ENCODE measurements around the gene MUSK. TPM values are rescaled to one million over a fixed set of nuclear protein-coding genes. Genes with fewer than 3 reads are reported as not detected.

The MUSK gene
- total RNA-seq, 2 experiments from 2014 or later, result not detected

DNA sequence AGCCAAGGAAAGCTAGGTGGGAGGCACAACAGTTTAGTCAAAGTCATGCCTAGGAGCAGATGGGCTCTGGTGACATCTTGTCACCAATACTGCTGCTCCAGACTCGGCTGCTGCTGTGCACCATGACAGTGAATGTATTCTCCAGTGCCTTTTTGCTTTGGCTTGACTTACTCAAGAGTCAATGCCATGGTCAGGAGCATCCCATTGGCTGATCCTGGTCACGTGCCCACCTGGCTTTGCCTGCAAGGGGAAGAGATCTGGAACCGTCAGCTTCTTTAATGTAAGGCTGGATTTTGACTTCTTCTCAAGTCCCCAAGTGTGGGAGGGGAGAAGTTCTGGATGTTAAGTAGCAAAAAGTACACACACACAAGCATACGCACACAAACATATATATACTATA lies 19.9 kb upstream of the MUSK start:
- TF ChIP-seq, protein P1, sequence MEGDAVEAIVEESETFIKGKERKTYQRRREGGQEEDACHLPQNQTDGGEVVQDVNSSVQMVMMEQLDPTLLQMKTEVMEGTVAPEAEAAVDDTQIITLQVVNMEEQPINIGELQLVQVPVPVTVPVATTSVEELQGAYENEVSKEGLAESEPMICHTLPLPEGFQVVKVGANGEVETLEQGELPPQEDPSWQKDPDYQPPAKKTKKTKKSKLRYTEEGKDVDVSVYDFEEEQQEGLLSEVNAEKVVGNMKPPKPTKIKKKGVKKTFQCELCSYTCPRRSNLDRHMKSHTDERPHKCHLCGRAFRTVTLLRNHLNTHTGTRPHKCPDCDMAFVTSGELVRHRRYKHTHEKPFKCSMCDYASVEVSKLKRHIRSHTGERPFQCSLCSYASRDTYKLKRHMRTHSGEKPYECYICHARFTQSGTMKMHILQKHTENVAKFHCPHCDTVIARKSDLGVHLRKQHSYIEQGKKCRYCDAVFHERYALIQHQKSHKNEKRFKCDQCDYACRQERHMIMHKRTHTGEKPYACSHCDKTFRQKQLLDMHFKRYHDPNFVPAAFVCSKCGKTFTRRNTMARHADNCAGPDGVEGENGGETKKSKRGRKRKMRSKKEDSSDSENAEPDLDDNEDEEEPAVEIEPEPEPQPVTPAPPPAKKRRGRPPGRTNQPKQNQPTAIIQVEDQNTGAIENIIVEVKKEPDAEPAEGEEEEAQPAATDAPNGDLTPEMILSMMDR (IDR thresholded peaks at IDR 0.05), result no peak
- POLR2A ChIA-PET, result no interaction called here
- H3K27ac Mint-ChIP-seq, result no peak overlapping the region
- intact Hi-C loops (cut with micrococcal nuclease), result no loop called here
- no peaks in the 10 kb centered on the region for H3K9me3 Mint-ChIP-seq
- CTCF ChIA-PET, result no interaction called here
- no peaks in the 10 kb centered on the region for H3K4me1 Mint-ChIP-seq (ENCODE audit: low read depth)
- no peaks in the 10 kb centered on the region for H3K36me3 Mint-ChIP-seq (ENCODE audit: low read depth)
- H3K27me3 Mint-ChIP-seq, result no peaks in the 10 kb centered on the region
- ATAC-seq (no peak), DNase-seq (no peak)
- H3K4me3 Mint-ChIP-seq, result no peak overlapping the region

DNA sequence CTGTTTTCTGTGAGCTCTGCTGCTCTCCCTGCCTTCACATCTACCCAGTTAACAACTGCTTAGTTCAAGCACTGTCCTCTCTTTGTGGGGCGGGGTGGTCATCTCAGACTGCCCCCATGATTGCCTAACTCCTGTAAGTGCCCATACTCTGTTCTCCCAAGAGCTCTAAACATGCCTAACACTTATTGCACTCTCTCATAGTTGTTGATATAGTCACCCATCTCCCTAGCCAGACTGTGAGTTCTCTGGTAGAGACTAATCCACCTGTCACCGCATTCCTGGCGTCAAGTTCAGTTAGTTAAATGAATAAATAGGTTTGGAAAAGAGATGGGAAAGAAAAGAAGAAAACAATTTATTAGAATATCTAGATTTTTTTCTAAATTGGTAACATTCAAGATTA lies 18.3 kb upstream of the MUSK start:
- H3K27me3 Mint-ChIP-seq, result no peaks in the 10 kb centered on the region
- TF ChIP-seq, protein P1 (IDR thresholded peaks at IDR 0.05), result no peak
- DNase-seq (no peak), ATAC-seq (no peak)
- no peaks in the 10 kb centered on the region for H3K9me3 Mint-ChIP-seq
- H3K4me3 Mint-ChIP-seq, result no peak overlapping the region
- ChIA-PET POLR2A (no interaction called here), CTCF (interaction anchor here (1.6 kb wide), 1 partner anchor 26 kb away, joined by 4 read pairs; no protein-coding TSS in a partner anchor)
- intact Hi-C loops (cut with micrococcal nuclease), result loop anchor here (10.0 kb wide), 1 partner anchor 65 kb away; no protein-coding TSS in a partner anchor
- no peaks in the 10 kb centered on the region for H3K36me3 Mint-ChIP-seq (ENCODE audit: low read depth)
- no peaks in the 10 kb centered on the region for H3K4me1 Mint-ChIP-seq (ENCODE audit: low read depth)
- H3K27ac Mint-ChIP-seq, result no peak overlapping the region

DNA sequence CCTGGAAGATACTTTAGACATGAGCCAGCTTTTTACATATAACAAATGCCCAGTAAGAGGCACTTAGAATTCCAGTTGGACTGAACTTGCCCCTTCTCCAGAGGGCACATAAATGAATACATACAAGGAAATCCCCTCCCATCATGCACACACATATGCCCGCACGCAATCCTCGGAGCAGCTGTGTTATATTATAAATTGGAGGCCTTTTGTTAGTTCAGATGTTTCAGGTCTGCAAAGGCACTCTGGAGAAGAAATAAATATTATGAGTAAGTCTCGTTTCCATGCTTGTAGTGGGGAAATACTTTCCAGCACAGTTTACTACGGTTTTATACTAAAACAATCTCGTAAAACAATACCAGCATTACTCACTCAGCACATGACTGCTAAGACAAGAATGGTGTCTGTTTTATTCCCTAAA lies 17.6 kb upstream of the MUSK start:
- intact Hi-C loops (cut with micrococcal nuclease), result loop anchor here (10.0 kb wide), 1 partner anchor 64 kb away; no protein-coding TSS in a partner anchor
- H3K9me3 Mint-ChIP-seq, result no peaks in the 10 kb centered on the region
- CTCF ChIA-PET, result no interaction called here
- H3K4me1 Mint-ChIP-seq (ENCODE audit: low read depth), result no peaks in the 10 kb centered on the region
- DNase-seq, result no peak
- ATAC-seq, result no peak
- TF ChIP-seq, protein P1 (IDR thresholded peaks at IDR 0.05), result no peak
- no peak overlapping the region for H3K4me3 Mint-ChIP-seq
- H3K36me3 Mint-ChIP-seq (ENCODE audit: low read depth), result no peaks in the 10 kb centered on the region
- H3K27ac Mint-ChIP-seq, result no peak overlapping the region
- H3K27me3 Mint-ChIP-seq, result no peaks in the 10 kb centered on the region
- POLR2A ChIA-PET, result no interaction called here

DNA sequence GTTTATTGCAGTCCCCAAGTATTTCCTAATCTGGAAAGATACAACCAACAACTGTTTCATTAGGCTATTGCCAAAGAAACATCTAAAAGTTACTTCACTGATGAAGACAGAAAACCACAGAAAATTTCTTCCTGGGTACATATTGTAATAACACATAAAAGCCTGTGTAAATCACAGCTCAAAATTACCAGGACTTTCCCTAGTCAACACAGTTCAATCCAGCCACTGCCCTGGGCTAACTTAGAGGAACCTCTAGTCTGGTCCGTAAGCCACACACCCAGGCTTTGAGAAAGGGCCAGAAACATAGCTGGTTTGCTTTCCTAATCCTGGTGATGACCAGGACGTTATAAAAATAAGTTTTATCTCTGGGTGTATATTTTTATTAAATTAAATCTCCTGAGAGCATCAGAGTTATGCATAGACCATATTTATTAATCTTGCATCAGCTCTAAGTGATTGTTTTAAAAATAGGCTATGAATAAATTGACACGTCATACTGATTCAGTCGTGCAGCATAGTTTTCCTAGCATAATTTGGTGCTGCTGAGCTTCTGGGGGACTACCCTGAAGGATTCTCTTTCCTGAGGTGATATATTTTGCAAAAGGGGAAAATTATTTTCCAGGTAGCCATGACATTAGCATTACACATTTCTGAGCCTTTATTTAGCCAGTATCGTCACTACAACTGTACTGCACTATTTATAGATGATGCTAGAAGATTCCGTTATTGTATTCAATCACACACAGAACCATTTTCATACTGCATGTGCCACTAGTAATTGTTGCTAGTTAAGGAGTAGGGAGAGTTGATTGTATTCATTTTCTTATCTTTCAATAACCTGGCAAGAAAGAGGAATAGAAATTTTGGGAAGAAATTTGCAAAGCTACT lies 12.6 kb upstream of the MUSK start:
- H3K9me3 Mint-ChIP-seq, result peaks cover 2% of the 10 kb centered on the region
- H3K36me3 Mint-ChIP-seq (ENCODE audit: low read depth), result no peaks in the 10 kb centered on the region
- H3K4me1 Mint-ChIP-seq (ENCODE audit: low read depth), result no peaks in the 10 kb centered on the region
- DNase-seq, result no peak
- no peak for ATAC-seq
- TF ChIP-seq, protein P1 (IDR thresholded peaks at IDR 0.05), result no peak
- POLR2A ChIA-PET, result no interaction called here
- intact Hi-C loops (cut with micrococcal nuclease), result loop anchor here (10.0 kb wide), 1 partner anchor 59 kb away; no protein-coding TSS in a partner anchor
- H3K27ac Mint-ChIP-seq, result no peak overlapping the region
- no peak overlapping the region for H3K4me3 Mint-ChIP-seq
- CTCF ChIA-PET, result no interaction called here
- H3K27me3 Mint-ChIP-seq, result no peaks in the 10 kb centered on the region

DNA sequence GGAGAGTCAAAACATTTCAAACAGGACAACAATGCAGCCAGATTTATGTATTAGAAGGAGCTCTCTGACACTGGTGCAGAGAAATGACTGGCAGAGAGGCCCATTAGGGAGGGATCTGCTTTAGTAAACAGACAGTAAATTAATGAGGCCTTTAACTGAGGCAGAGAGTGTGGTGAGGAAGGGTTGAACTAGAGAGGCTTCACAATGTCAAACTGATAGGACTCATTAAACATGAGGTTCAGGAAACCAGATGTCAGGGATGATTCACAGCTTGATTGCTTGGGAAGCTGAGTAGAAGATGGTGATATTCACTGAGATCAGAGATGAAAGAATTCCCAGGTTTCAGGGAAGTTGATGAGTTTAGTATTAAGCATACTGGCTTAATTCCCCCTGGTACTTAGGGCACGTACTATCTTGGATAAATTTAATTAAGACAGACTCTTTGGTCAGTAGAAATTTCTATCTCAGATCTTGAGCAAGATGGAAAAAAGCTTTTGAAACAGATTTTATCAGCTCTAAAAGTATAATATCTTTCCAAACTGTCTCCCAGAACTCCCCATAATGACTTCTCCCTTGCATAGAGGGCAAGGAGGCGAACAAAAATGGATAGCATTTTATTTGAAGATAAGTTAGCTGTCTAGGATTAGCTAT lies 8.6 kb upstream of the MUSK start:
- Mint-ChIP-seq H3K27ac (no peak overlapping the region), H3K36me3 (ENCODE audit: low read depth) (no peaks in the 10 kb centered on the region), H3K4me3 (no peak overlapping the region), H3K27me3 (no peaks in the 10 kb centered on the region), H3K4me1 (ENCODE audit: low read depth) (no peaks in the 10 kb centered on the region), H3K9me3 (peaks cover 2% of the 10 kb centered on the region)
- ATAC-seq (no peak), DNase-seq (no peak)
- ChIA-PET POLR2A (interaction anchor here (0.9 kb wide), 1 partner anchor 8 kb away, joined by 3 read pairs; the partner anchor contains the start of gene MUSK), CTCF (no interaction called here)
- TF ChIP-seq, protein P1 (IDR thresholded peaks at IDR 0.05), result no peak
- intact Hi-C loops (cut with micrococcal nuclease), result loop anchor here (10.0 kb wide), 1 partner anchor 55 kb away; no protein-coding TSS in a partner anchor

Measured in activated CD8-positive, alpha-beta T cell treated with anti-CD3 and anti-CD28 coated beads for 36 hours (primary cell).